Liver (tissue), 9 donors: Measurements from ENCODE around the gene DOCK11. TPM values are rescaled to one million over a fixed set of nuclear protein-coding genes. Genes with fewer than 3 reads are reported as not detected.

Experiments used
- DNase-seq: peaks from one replicate; pipeline ENCODE4 v3.0.0-alpha.2; 2017; ENCODE audit warnings: low spot score
- H3K27ac ChIP-seq, 2 donors: one replicate each; pipeline ENCODE4 v1.7.0; 2013; ENCODE audit warnings: inconsistent platforms in 2 of 2, low read length in 2 of 2, control low read depth in 1 of 2, low read depth in 1 of 2, mild to moderate bottlenecking in 1 of 2
- H3K27me3 ChIP-seq, 4 donors: one replicate each; pipeline versions ENCODE4 v1.6.1 to v1.7.0; 2013; ENCODE audit warnings: low read length in 3 of 4, inconsistent platforms in 1 of 4, mild to moderate bottlenecking in 1 of 4, moderate library complexity in 1 of 4; ENCODE audit not compliant: control insufficient read depth in 4 of 4, insufficient read depth in 4 of 4
- H3K36me3 ChIP-seq, 4 donors: one replicate each; pipeline versions ENCODE4 v1.6.1 to v1.7.0; 2013; ENCODE audit warnings: low read length in 3 of 4, mild to moderate bottlenecking in 3 of 4, low read depth in 1 of 4, moderate library complexity in 1 of 4; ENCODE audit not compliant: control insufficient read depth in 4 of 4, insufficient read depth in 3 of 4
- H3K4me1 ChIP-seq, 4 donors: one replicate each; pipeline versions ENCODE4 v1.6.1 to v1.7.0; 2013; ENCODE audit warnings: low read length in 3 of 4, mild to moderate bottlenecking in 3 of 4, moderate library complexity in 1 of 4; ENCODE audit not compliant: control insufficient read depth in 4 of 4, insufficient read depth in 4 of 4
- H3K4me3 ChIP-seq, 3 donors: one replicate each; pipeline versions ENCODE4 v1.6.1 to v1.7.0; 2013; ENCODE audit warnings: low read length in 3 of 3, control low read depth in 1 of 3, low read depth in 1 of 3, mild to moderate bottlenecking in 1 of 3
- H3K9ac ChIP-seq, 2 donors: one replicate each; pipeline ENCODE4 v1.7.0; 2013; ENCODE audit warnings: low read length in 2 of 2, mild to moderate bottlenecking in 2 of 2, moderate library complexity in 2 of 2, control low read depth in 1 of 2, low read depth in 1 of 2
- H3K9me3 ChIP-seq, 4 donors: one replicate each; pipeline versions ENCODE4 v1.6.1 to v1.7.0; 2013; ENCODE audit warnings: low read length in 3 of 4; ENCODE audit not compliant: control insufficient read depth in 4 of 4
- ATF3 ChIP-seq: IDR thresholded peaks from 2 replicates; pipeline ENCODE4 v1.6.1; 2016; ENCODE audit warnings: antibody characterized with exemption
- CTCF ChIP-seq: fragments of 150-350 bp; IDR thresholded peaks from 2 replicates; pipeline ENCODE4 v1.5.1; 2017; ENCODE audit warnings: improper control_type of control experiment, low read depth, low read length; ENCODE audit not compliant: missing input control
- FOXA2 ChIP-seq: IDR thresholded peaks from 2 replicates; pipeline ENCODE4 v1.6.1; 2016; ENCODE audit warnings: antibody characterized with exemption
- HNF4A ChIP-seq, 2 donors: conservative IDR thresholded peaks; 2 replicates each; pipeline ENCODE4 v1.6.1; 2016; ENCODE audit warnings: antibody characterized with exemption in 2 of 2, mild to moderate bottlenecking in 2 of 2
- NR2F2 ChIP-seq: IDR thresholded peaks from 2 replicates; pipeline ENCODE4 v1.6.1; 2016; ENCODE audit warnings: antibody characterized with exemption
- REST ChIP-seq: IDR thresholded peaks from 2 replicates; pipeline ENCODE4 v1.6.1; 2016; ENCODE audit warnings: antibody characterized with exemption, mild to moderate bottlenecking
- RXRA ChIP-seq, 2 donors: IDR thresholded peaks; 2 replicates each; pipeline ENCODE4 v1.6.1; 2017 to 2018; ENCODE audit warnings: antibody characterized with exemption in 2 of 2, mild to moderate bottlenecking in 1 of 2
- SP1 ChIP-seq: IDR thresholded peaks from 2 replicates; pipeline ENCODE4 v1.6.1; 2018; ENCODE audit warnings: antibody characterized with exemption, mild to moderate bottlenecking
- TAF1 ChIP-seq: conservative IDR thresholded peaks from 2 replicates; pipeline ENCODE4 v1.6.1; 2016; ENCODE audit warnings: antibody characterized with exemption, mild to moderate bottlenecking
- YY1 ChIP-seq: IDR thresholded peaks from 2 replicates; pipeline ENCODE4 v1.6.1; 2016; ENCODE audit warnings: antibody characterized with exemption, mild to moderate bottlenecking
- ZBTB33 ChIP-seq: IDR thresholded peaks from 2 replicates; pipeline ENCODE4 v1.6.1; 2016; ENCODE audit warnings: antibody characterized with exemption
- WGBS: extraction: QIAGEN DNeasy Blood & Tissue Kit; methylation state at CpG from one replicate; pipeline ENCODE4 v1.1.7; 2013; 5-methylcytosine and 5-hydroxymethylcytosine counted together
- polyA plus RNA-seq, 2 donors: library from polyadenylated mRNA; stranded (reverse) in 1 of 2; unstranded in 1 of 2; fragments of 200-250 nt in 1 of 2; fragments of >200 nt in 1 of 2; fragmentation: Nextera tagmentation in 1 of 2; extraction: Ambion mirVana in 1 of 2; gene quantifications; one replicate each; pipeline versions ENCODE4 v1.2.1 to v1.2.3, GENCODE V29; 2013 to 2015
- total RNA-seq, 2 donors: library from RNA; depleted of rRNA; stranded (reverse); fragments of >200 nt; gene quantifications; one replicate each; pipeline ENCODE4 v1.2.3, GENCODE V29; 2014
- donor health status: healthy.
- donor health status: healthy.
- donor health status: healthy.
- donor health status: healthy.
- donor health status: healthy.

DOCK11 gene
- total and polyA plus RNA-seq, 4 donors: 1.3 to 9.3 (median 3.7) TPM

DNA sequence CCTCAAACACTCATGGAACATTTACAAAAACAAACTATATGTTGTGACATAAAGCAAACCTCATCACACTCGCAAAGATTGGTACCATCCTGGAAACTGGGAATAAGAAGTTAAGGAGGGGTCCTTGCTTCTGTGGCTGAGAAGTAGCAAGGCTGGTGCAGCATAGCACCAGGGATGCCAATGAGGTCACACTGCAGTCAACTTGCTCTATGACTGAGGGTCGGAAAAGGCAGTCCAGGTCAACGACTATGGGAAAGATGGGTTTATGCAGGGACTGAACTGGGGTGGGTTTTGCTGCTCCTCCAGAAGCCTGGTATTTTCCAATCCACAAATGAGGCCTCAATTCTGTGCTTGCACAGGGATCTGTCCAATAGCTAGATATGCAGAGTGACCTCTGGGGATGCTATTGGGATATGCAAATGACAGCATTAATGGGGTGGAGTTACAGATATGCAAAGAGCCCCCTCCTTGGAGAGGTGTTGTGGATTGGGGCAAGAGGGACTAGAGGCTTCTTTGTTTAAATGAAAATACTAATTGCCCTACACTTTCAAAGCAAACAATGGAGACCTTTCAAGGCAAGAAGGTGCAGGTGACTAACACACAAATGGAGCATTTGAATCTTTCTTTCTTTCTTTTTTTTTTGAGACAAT lies 224.6 kb downstream of the DOCK11 start:
- no peak overlapping the region for H3K27ac ChIP-seq
- H3K4me1 ChIP-seq: peaks cover 4 to 9% (median 7%) of the 10 kb centered on the region in 4 donors
- 91% methylated on average over 3 of the region's 3 CpGs for WGBS
- H3K9ac ChIP-seq: no peak overlapping the region
- no peak overlapping the region for H3K4me3 ChIP-seq
- no peaks in the 10 kb centered on the region for H3K9me3 ChIP-seq
- H3K36me3 ChIP-seq: no peaks in the 10 kb centered on the region
- no peaks in the 10 kb centered on the region for H3K27me3 ChIP-seq
- no peak for TF ChIP-seq ATF3
- no peak for TF ChIP-seq HNF4A (conservative IDR thresholded peaks at IDR 0.05)
- no peak for DNase-seq

DNA sequence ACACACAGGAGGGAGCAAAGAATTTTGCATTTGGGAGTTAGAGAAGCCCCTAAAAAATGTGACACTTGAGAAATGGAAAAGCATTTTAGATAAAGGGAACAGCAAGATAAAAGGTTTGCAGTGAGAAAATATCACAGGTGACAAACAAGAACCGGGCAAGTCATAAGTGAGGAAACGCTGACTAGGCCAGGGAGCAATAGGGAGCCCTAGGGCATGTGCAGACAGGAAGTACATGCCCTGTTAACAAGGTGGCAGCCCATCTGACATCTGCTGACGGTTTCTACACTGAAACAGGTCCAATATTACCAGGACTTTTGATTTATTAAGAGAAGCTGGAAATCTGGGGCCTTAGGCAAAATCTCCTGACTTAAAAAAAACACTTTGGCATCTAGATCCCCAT lies 227.8 kb downstream of the DOCK11 start:
- DNase-seq: no peak
- 79% methylated on average over 3 of the region's 3 CpGs for WGBS
- H3K27me3 ChIP-seq: no peaks in the 10 kb centered on the region
- H3K4me3 ChIP-seq: no peak overlapping the region
- TF ChIP-seq HNF4A (conservative IDR thresholded peaks at IDR 0.05) (no peak), CTCF (no peak), RXRA (IDR thresholded peaks at IDR 0.05) (no peak), NR2F2 (no peak), SP1 (no peak), ZBTB33 (no peak), REST (no peak), TAF1 (no peak), FOXA2 (no peak), YY1 (no peak)
- peaks cover 7 to 28% (median 19%) of the 10 kb centered on the region in 4 donors for H3K4me1 ChIP-seq
- no peaks in the 10 kb centered on the region for H3K36me3 ChIP-seq
- H3K9me3 ChIP-seq: no peaks in the 10 kb centered on the region
- no peak overlapping the region for H3K9ac ChIP-seq
- H3K27ac ChIP-seq: no peak overlapping the region
